ENCODE results near the gene TEX52.

The TEX52 gene

GRCh38 chr12:2853626-2854025 is 3.2 kb downstream of the TEX52 start:
- Histone ChIP-seq H3K4me3 (ENCODE audit: low read depth, low read length) (no peak overlapping the region), H2AFZ (peak overlapping the region; percentile 22), H3K79me2 (no peaks in the 10 kb centered on the region), H3K9me3 (ENCODE audit: control insufficient read depth, low read length) (no peaks in the 10 kb centered on the region), H3K4me1 (no peaks in the 10 kb centered on the region), H3K36me3 (ENCODE audit: control insufficient read depth, insufficient read depth, low read length) (no peaks in the 10 kb centered on the region), H3K4me2 (ENCODE audit: low read length) (no peak overlapping the region), H3K27me3 (ENCODE audit: control insufficient read depth, insufficient read depth, low read length) (no peaks in the 10 kb centered on the region), H3K27ac (no peak overlapping the region), H3K9ac (no peak overlapping the region)
- TF ChIP-seq CTCF (IDR thresholded peaks at IDR 0.05), result peak; percentile 75

DNA sequence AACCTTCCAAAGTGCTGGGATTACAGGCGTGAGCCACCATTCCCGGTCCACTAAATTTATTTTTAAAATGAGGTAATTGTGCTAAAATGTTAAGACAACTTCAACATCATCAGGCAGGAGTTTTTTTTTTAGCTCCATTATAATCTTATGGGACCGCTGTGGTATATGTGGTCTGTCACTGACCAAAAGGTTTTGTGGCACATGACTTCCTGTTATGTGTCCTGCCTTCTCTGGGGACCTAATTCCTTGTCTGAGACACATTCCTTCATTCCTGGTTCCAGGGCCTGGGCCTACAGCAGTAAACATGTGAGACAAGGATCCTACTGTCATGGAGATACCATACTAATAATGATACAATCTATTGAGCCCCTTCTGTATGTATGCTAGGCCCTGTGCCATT is 4.9 kb downstream of the TEX52 start:
- Histone ChIP-seq H3K4me3 (ENCODE audit: low read depth, low read length) (no peak overlapping the region), H3K9me3 (ENCODE audit: control insufficient read depth, low read length) (no peaks in the 10 kb centered on the region), H3K9ac (no peak overlapping the region), H3K4me2 (ENCODE audit: low read length) (no peak overlapping the region), H2AFZ (no peak overlapping the region), H3K79me2 (no peaks in the 10 kb centered on the region), H3K36me3 (ENCODE audit: control insufficient read depth, insufficient read depth, low read length) (no peaks in the 10 kb centered on the region), H3K27ac (no peak overlapping the region), H3K27me3 (ENCODE audit: control insufficient read depth, insufficient read depth, low read length) (no peaks in the 10 kb centered on the region), H3K4me1 (no peaks in the 10 kb centered on the region)
- no peak for TF ChIP-seq CTCF (IDR thresholded peaks at IDR 0.05)

- no peaks in the 10 kb centered on the region for H3K27me3 ChIP-seq (ENCODE audit: control insufficient read depth, insufficient read depth, low read length)
- no peaks in the 10 kb centered on the region for H3K9me3 ChIP-seq (ENCODE audit: control insufficient read depth, low read length)
- no peak for TF ChIP-seq CTCF (IDR thresholded peaks at IDR 0.05)
- no peaks in the 10 kb centered on the region for H3K36me3 ChIP-seq (ENCODE audit: control insufficient read depth, insufficient read depth, low read length)
- H3K4me3 ChIP-seq (ENCODE audit: low read depth, low read length), result no peak overlapping the region
- no peaks in the 10 kb centered on the region for H3K4me1 ChIP-seq
- H3K4me2 ChIP-seq (ENCODE audit: low read length), result no peak overlapping the region
- H2AFZ ChIP-seq, result no peak overlapping the region
- H3K27ac ChIP-seq, result no peak overlapping the region
- no peaks in the 10 kb centered on the region for H3K79me2 ChIP-seq
- H3K9ac ChIP-seq, result no peak overlapping the region
Observed at GRCh38 chr12:2845280-2845679, 11.6 kb downstream of the TEX52 start.

- Histone ChIP-seq H3K4me2 (ENCODE audit: low read length) (no peak overlapping the region), H3K36me3 (ENCODE audit: control insufficient read depth, insufficient read depth, low read length) (no peaks in the 10 kb centered on the region), H3K9ac (no peak overlapping the region), H3K4me3 (ENCODE audit: low read depth, low read length) (no peak overlapping the region), H3K27ac (no peak overlapping the region), H3K9me3 (ENCODE audit: control insufficient read depth, low read length) (no peaks in the 10 kb centered on the region), H3K4me1 (no peaks in the 10 kb centered on the region), H3K27me3 (ENCODE audit: control insufficient read depth, insufficient read depth, low read length) (no peaks in the 10 kb centered on the region), H3K79me2 (no peaks in the 10 kb centered on the region), H2AFZ (no peak overlapping the region)
- no peak for TF ChIP-seq CTCF (IDR thresholded peaks at IDR 0.05)
Observed at GRCh38 chr12:2844786-2845185, 12.1 kb downstream of the TEX52 start.

- no peak for TF ChIP-seq CTCF (IDR thresholded peaks at IDR 0.05)
- H3K9ac ChIP-seq, result no peak overlapping the region
- no peaks in the 10 kb centered on the region for H3K36me3 ChIP-seq (ENCODE audit: control insufficient read depth, insufficient read depth, low read length)
- H3K4me1 ChIP-seq, result no peaks in the 10 kb centered on the region
- H3K27me3 ChIP-seq (ENCODE audit: control insufficient read depth, insufficient read depth, low read length), result no peaks in the 10 kb centered on the region
- no peak overlapping the region for H3K4me2 ChIP-seq (ENCODE audit: low read length)
- H3K79me2 ChIP-seq, result no peaks in the 10 kb centered on the region
- H2AFZ ChIP-seq, result no peak overlapping the region
- no peaks in the 10 kb centered on the region for H3K9me3 ChIP-seq (ENCODE audit: control insufficient read depth, low read length)
- no peak overlapping the region for H3K27ac ChIP-seq
- H3K4me3 ChIP-seq (ENCODE audit: low read depth, low read length), result no peak overlapping the region
Observed at GRCh38 chr12:2842948-2843347, 13.9 kb downstream of the TEX52 start.
